GM21717 (cell line): ENCODE measurements around the gene PRKCE.
"Not testable (repeated sequence)": the region's sequence is repeated elsewhere in the genome, so short reads cannot be mapped to it uniquely, and the experiment has no call there.

Source experiments
- ATAC-seq: cut with Tn5 transposase; IDR thresholded peaks from one replicate; pipeline ENCODE4 v1.9.1; 2021; ENCODE audit warnings: mild to moderate bottlenecking, moderate library complexity; ENCODE audit not compliant: unreplicated experiment

The PRKCE gene

GRCh38 chr2:45852450-45853150 lies 201.1 kb downstream of the PRKCE start:
- peak; percentile 71 for ATAC-seq

GRCh38 chr2:45855374-45855773 lies 203.9 kb downstream of the PRKCE start:
- no peak for ATAC-seq

- no peak for ATAC-seq
These were observed 205.2 kb downstream of the PRKCE start for GRCh38 chr2:45856391-45857274.

- ATAC-seq: no peak
These were observed 205.8 kb downstream of the PRKCE start for GRCh38 chr2:45857275-45857609.

GRCh38 chr2:45857867-45858520 lies 206.5 kb downstream of the PRKCE start:
- ATAC-seq: no peak

GRCh38 chr2:45858872-45859271 lies 207.4 kb downstream of the PRKCE start:
- ATAC-seq: not testable (repeated sequence)

GRCh38 chr2:45859682-45860081 lies 208.2 kb downstream of the PRKCE start:
- ATAC-seq: no peak

- ATAC-seq: no peak
These were observed 209.0 kb downstream of the PRKCE start for GRCh38 chr2:45860136-45861121.

- ATAC-seq: no peak
These were observed 211.4 kb downstream of the PRKCE start for GRCh38 chr2:45862843-45863242.

GRCh38 chr2:45864121-45864520 lies 212.6 kb downstream of the PRKCE start:
- no peak for ATAC-seq

GRCh38 chr2:45867349-45867748 lies 215.9 kb downstream of the PRKCE start:
- ATAC-seq: no peak

GRCh38 chr2:45867800-45868199 lies 216.3 kb downstream of the PRKCE start:
- ATAC-seq: no peak

- ATAC-seq: no peak
These were observed 217.7 kb downstream of the PRKCE start for GRCh38 chr2:45869165-45869501.

- ATAC-seq: no peak
These were observed 219.6 kb downstream of the PRKCE start for GRCh38 chr2:45871025-45871424.

- ATAC-seq: no peak
These were observed 220.1 kb downstream of the PRKCE start for GRCh38 chr2:45871541-45871940.

GRCh38 chr2:45872211-45872610 lies 220.7 kb downstream of the PRKCE start:
- ATAC-seq: no peak

GRCh38 chr2:45874344-45874743 lies 222.9 kb downstream of the PRKCE start:
- ATAC-seq: no peak

GRCh38 chr2:45876611-45877010 lies 225.1 kb downstream of the PRKCE start:
- ATAC-seq: no peak

- ATAC-seq: no peak
These were observed 227.9 kb downstream of the PRKCE start for GRCh38 chr2:45879406-45879805.

GRCh38 chr2:45879936-45880335 lies 228.5 kb downstream of the PRKCE start:
- no peak for ATAC-seq
